Spleen (tissue), 13 donors: ENCODE results near the gene SHISAL2B. TPM values are rescaled to one million over a fixed set of nuclear protein-coding genes. Genes with fewer than 3 reads are reported as not detected.

Source experiments
- DNase-seq: peaks from one replicate; pipeline ENCODE4 v3.0.0-alpha.2; 2020
- H3K27ac ChIP-seq, 8 donors: fragments of 200-600 bp; sonication (generic) in 7 of 8; 1 replicate in 4 of 8; 2 replicates in 4 of 8; pipeline versions ENCODE4 v1.5.0 to v1.8.0; 2016 to 2021; ENCODE audit warnings: inconsistent platforms in 4 of 8, mild to moderate bottlenecking in 4 of 8, moderate library complexity in 1 of 8
- H3K27me3 ChIP-seq, 7 donors: fragments of 200-600 bp; sonication (generic) in 6 of 7; replicated peaks in 1 of 7; 1 replicate in 4 of 7; 2 replicates in 3 of 7; pipeline versions ENCODE4 v1.5.0 to v1.8.0; 2016 to 2021; ENCODE audit warnings: inconsistent platforms in 3 of 7, mild to moderate bottlenecking in 1 of 7
- H3K36me3 ChIP-seq, 6 donors: fragments of 200-600 bp; sonication (generic) in 5 of 6; 1 replicate in 4 of 6; 2 replicates in 2 of 6; pipeline versions ENCODE4 v1.5.0 to v1.8.0; 2016 to 2021; ENCODE audit warnings: inconsistent platforms in 2 of 6
- H3K4me1 ChIP-seq, 6 donors: fragments of 200-600 bp; sonication (generic) in 5 of 6; 1 replicate in 3 of 6; 2 replicates in 3 of 6; pipeline versions ENCODE4 v1.5.0 to v1.8.0; 2016 to 2021; ENCODE audit warnings: inconsistent platforms in 3 of 6
- H3K4me3 ChIP-seq, 8 donors: fragments of 200-600 bp; sonication (generic) in 7 of 8; 1 replicate in 4 of 8; 2 replicates in 4 of 8; pipeline versions ENCODE4 v1.5.0 to v1.8.0; 2016 to 2021; ENCODE audit warnings: inconsistent platforms in 4 of 8, mild to moderate bottlenecking in 4 of 8, moderate library complexity in 2 of 8
- H3K9me3 ChIP-seq, 8 donors: fragments of 200-600 bp; sonication (generic) in 7 of 8; 1 replicate in 4 of 8; 2 replicates in 4 of 8; pipeline versions ENCODE4 v1.5.0 to v1.8.0; 2016 to 2021; ENCODE audit warnings: inconsistent platforms in 4 of 8
- POLR2A ChIP-seq, 3 donors: fragments of 450-650 bp; IDR thresholded peaks; one replicate each; pipeline ENCODE4 v1.5.1; 2017; ENCODE audit warnings: antibody characterized with exemption in 3 of 3, mild to moderate bottlenecking in 1 of 3
- POLR2AphosphoS5 ChIP-seq, 3 donors: sonication (generic); formaldehyde crosslinking; IDR thresholded peaks; one replicate each; pipeline ENCODE4 v1.5.1; 2017; ENCODE audit warnings: antibody characterized with exemption in 3 of 3
- WGBS, 5 donors: extraction: QIAGEN DNeasy Blood & Tissue Kit in 3 of 5; methylation state at CpG; one replicate each; pipeline versions ENCODE4 v1.1.5 to v1.1.7; 2013 to 2018; 5-methylcytosine and 5-hydroxymethylcytosine counted together
- intact Hi-C: fragments of 100-400 bp; cut with DNase I; formaldehyde crosslinking; loops from one replicate; pipeline ENCODE4 v1.15.0; 2023; ENCODE audit warnings: low total_unique reads
- long read RNA-seq, 2 donors: transcript quantifications; one replicate each; lab custom pipeline, GENCODE V29; 2026
- polyA plus RNA-seq, 3 donors: library from polyadenylated mRNA; stranded (reverse); fragments of 200-250 nt; gene quantifications; one replicate each; pipeline ENCODE4 v1.2.1, GENCODE V29; 2013
- total RNA-seq, 7 donors: library from RNA; depleted of rRNA in 3 of 7; stranded (reverse); fragments of >200 nt in 3 of 7; fragmentation: NEBNext Ultra II Directional in 4 of 7; extraction: Animal tissue kit (Norgen Biotek cat#: 25700) in 4 of 7; gene quantifications; one replicate each; pipeline versions ENCODE4 v1.1.0 to v1.2.1, GENCODE V29; 2016 to 2021
- TF ChIP-seq, protein P1 (sequence below), 11 experiments: fragments of 200-600 bp in 7 of 11; fragments of 450-650 bp in 4 of 11; sonication (generic) in 4 of 11; IDR thresholded peaks in 8 of 11; conservative IDR thresholded peaks in 3 of 11; 1 replicate in 7 of 11; 2 replicates in 4 of 11; pipeline versions ENCODE4 v1.4.0 to v1.8.0; 2016 to 2021; ENCODE audit warnings: antibody characterized with exemption in 11 of 11, inconsistent platforms in 4 of 11, mild to moderate bottlenecking in 1 of 11
- donor health status: healthy with polysubstance abuse.
- donor health status: DM: no; HTN: no; CAD: no; lungs with moderate emphysema.
- donor health status: DM: no; HTN: no; CAD: no.
- donor health status: Bipolar disorder and iron deficiency.
- donor health status: healthy.
- donor health status: DM: no; HTN: no; CAD: no.
- donor health status: DM: yes; HTN: yes; CAD: no.

SHISAL2B gene
- total RNA-seq: not detected
- polyA plus RNA-seq: not detected
- long read RNA-seq, donor 1: 0 reads
- long read RNA-seq, donor 2: 0 reads

DNA sequence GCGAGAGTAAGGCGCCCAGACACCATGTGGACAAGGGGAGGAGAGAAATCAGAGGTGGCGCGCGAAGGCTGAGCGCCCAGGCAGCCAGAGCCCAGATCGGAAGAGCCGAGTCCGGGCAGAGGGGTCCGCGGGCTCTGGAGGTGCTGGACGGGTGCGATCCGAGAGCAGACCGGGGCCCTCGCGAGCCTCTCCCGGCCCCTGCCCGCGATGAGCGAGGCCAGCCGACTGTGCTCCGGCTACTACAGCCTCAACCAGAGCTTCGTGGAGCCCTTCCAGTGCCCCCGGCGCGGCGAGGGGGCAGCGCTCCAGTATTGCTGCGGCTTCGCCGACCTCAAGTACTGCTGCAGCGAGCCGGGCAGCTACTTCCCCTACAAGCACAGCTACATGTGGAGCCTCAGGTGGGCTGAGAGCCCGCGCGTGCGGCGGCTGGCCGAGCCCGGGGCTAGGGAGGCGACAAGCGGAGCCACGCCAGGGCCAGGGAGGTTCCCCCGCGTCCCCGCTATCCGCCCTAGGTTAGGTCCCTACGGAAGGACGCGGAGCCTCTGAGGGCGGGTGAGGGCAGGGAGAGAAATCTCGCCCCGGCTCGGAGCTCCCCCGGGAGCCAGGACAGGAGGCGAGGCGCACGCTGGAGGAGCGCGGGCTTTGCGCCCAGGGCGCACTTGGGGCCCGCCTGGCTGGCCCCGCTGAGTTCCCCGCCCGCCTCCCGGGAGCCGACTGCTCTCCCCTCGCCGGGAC, at the start of gene SHISAL2B:
TSS of gene SHISAL2B (plus strand) at position 87 of the 735 bp plus-strand sequence. CDS start at position 208, 121 bp downstream.
- peaks cover 0 to 9% (median 3%) of the 10 kb centered on the region in 8 donors for H3K9me3 ChIP-seq
- H3K4me1 ChIP-seq: peaks cover 2 to 12% (median 10%) of the 10 kb centered on the region in 6 donors
- no peak within 1 kb of the TSS for H3K27ac ChIP-seq
- TF ChIP-seq, protein P1, sequence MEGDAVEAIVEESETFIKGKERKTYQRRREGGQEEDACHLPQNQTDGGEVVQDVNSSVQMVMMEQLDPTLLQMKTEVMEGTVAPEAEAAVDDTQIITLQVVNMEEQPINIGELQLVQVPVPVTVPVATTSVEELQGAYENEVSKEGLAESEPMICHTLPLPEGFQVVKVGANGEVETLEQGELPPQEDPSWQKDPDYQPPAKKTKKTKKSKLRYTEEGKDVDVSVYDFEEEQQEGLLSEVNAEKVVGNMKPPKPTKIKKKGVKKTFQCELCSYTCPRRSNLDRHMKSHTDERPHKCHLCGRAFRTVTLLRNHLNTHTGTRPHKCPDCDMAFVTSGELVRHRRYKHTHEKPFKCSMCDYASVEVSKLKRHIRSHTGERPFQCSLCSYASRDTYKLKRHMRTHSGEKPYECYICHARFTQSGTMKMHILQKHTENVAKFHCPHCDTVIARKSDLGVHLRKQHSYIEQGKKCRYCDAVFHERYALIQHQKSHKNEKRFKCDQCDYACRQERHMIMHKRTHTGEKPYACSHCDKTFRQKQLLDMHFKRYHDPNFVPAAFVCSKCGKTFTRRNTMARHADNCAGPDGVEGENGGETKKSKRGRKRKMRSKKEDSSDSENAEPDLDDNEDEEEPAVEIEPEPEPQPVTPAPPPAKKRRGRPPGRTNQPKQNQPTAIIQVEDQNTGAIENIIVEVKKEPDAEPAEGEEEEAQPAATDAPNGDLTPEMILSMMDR (IDR thresholded peaks at IDR 0.05 in 8 of 11, conservative IDR thresholded peaks at IDR 0.05 in 3 of 11): no peak
- TF ChIP-seq POLR2A (IDR thresholded peaks at IDR 0.05) (no peak), POLR2AphosphoS5 (IDR thresholded peaks at IDR 0.05) (no peak)
- DNase-seq: peak; percentile 75
- peaks cover 0 to 60% (median 30%) of the 10 kb centered on the region in 7 donors for H3K27me3 ChIP-seq
- peak within 1 kb of the TSS in 6 of 8 donors; percentile 3 to 53 (median 18) for H3K4me3 ChIP-seq
- WGBS, 5 donors: 2 to 3% (median 2%) methylated on average over 30 to 71 of the region's 71 CpGs
- no peaks in the 10 kb centered on the region for H3K36me3 ChIP-seq
- intact Hi-C loops: no loop called here

DNA sequence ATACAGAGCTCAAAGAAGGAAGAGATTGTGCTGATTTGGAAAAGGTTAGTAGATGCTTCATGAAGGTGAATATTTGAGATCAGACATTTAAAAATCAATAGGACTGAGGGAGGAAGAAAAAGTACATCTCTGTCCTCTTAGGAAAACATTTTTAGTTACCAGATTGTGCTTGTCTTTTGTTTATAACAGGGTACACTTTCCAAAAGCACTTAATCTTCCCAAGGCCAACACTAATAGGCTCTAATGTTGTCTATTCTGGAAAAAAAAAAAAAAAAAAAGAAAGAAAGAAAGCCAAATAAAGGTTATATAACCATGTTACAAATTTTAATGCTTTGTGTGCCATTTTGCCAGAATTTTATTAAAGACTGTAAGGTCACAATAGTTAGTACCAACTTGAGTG, 45.5 kb upstream of the SHISAL2B start:
- Histone ChIP-seq H3K9me3 (no peaks in the 10 kb centered on the region), H3K27me3 (no peaks in the 10 kb centered on the region), H3K4me3 (no peak overlapping the region), H3K36me3 (no peaks in the 10 kb centered on the region), H3K27ac (no peak overlapping the region), H3K4me1 (no peaks in the 10 kb centered on the region)
- intact Hi-C loops: loop anchor here (5.0 kb wide), 1 partner anchor 147 kb away; no protein-coding TSS in a partner anchor
- TF ChIP-seq, protein P1 (IDR thresholded peaks at IDR 0.05 in 8 of 11, conservative IDR thresholded peaks at IDR 0.05 in 3 of 11): no peak
- TF ChIP-seq POLR2AphosphoS5 (IDR thresholded peaks at IDR 0.05): no peak
- DNase-seq: no peak

DNA sequence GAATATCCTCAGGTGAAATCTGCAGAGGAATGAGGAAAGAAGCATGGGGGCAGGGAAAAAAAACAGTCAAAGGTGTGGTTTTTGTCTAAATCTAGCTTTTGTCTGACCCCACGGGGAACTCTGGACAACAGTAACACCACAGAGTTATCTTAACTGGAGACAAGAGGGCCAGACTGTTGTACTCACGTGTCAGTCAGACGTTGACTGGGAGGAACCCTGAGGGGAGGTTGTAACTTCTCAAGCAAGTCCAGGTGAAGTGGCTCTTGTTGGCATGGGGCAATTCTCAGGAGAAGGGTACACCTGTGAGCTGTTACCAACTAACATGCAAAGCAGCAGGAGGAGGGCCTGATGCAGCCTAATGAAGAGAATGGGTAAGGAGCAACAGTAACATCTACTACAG, 44.1 kb upstream of the SHISAL2B start:
- H3K4me3 ChIP-seq: no peak overlapping the region
- 74 to 84% (median 80%) methylated on average over 3 of the region's 3 CpGs for WGBS, 5 donors
- H3K27ac ChIP-seq: no peak overlapping the region
- no peaks in the 10 kb centered on the region for H3K9me3 ChIP-seq
- no peaks in the 10 kb centered on the region for H3K36me3 ChIP-seq
- intact Hi-C loops: no loop called here
- H3K27me3 ChIP-seq: no peaks in the 10 kb centered on the region
- TF ChIP-seq, protein P1 (IDR thresholded peaks at IDR 0.05 in 8 of 11, conservative IDR thresholded peaks at IDR 0.05 in 3 of 11): no peak
- TF ChIP-seq POLR2A (IDR thresholded peaks at IDR 0.05) (no peak), POLR2AphosphoS5 (IDR thresholded peaks at IDR 0.05) (no peak)
- no peaks in the 10 kb centered on the region for H3K4me1 ChIP-seq
- no peak for DNase-seq

DNA sequence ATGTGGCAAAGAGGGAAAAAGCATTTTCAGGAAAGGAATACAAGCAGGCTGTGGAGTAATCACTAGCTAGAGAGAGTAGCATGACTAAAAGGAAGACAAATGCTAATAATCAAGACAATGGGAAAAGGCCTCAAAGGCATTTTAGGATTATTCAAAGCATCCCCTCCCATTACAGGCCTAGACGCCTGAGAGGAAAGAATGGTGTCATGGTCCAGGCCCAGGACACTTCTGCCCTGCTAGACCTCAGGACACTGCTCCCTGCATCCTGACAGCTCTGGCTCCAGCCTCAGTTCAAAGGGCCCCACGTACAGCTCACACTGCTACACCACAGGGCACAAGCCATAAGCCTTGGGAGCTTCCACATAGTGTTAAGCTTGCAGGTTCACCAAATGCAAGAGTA, 40.8 kb upstream of the SHISAL2B start:
- 64 to 77% (median 74%) methylated on average over 2 of the region's 2 CpGs for WGBS, 5 donors
- no peaks in the 10 kb centered on the region for H3K27me3 ChIP-seq
- DNase-seq: no peak
- no peaks in the 10 kb centered on the region for H3K4me1 ChIP-seq
- H3K9me3 ChIP-seq: peaks cover 0 to 4% (median 0%) of the 10 kb centered on the region in 8 donors
- no peak overlapping the region for H3K4me3 ChIP-seq
- no peaks in the 10 kb centered on the region for H3K36me3 ChIP-seq
- intact Hi-C loops: no loop called here
- TF ChIP-seq POLR2A (IDR thresholded peaks at IDR 0.05) (no peak), POLR2AphosphoS5 (IDR thresholded peaks at IDR 0.05) (no peak)
- TF ChIP-seq, protein P1 (IDR thresholded peaks at IDR 0.05 in 8 of 11, conservative IDR thresholded peaks at IDR 0.05 in 3 of 11): no peak
- no peak overlapping the region for H3K27ac ChIP-seq
